H1 (cell line): ENCODE results near the gene TOMM40L. TPM values are rescaled to one million over a fixed set of nuclear protein-coding genes. Genes with fewer than 3 reads are reported as not detected.
"Not testable (repeated sequence)": the region's sequence is repeated elsewhere in the genome, so short reads cannot be mapped to it uniquely, and the experiment has no call there.

Source experiments
- CTCF ChIA-PET: fragments of 300-600 bp; sonication (Branson Sonifier 250); formaldehyde crosslinking; loops from one replicate; lab custom pipeline; 2021; ENCODE audit not compliant: partially characterized antibody; lab: Charles Lee
- POLR2A ChIA-PET: fragments of 300-600 bp; sonication (Branson Sonifier 250); formaldehyde crosslinking; loops from one replicate; lab custom pipeline; 2021; ENCODE audit warnings: inconsistent platforms; ENCODE audit not compliant: partially characterized antibody; lab: Charles Lee
- DNase-seq, 2 experiments: peaks; one replicate each; pipeline versions ENCODE4 v3.0.0 to v3.0.0-alpha.2; 2010 to 2022; ENCODE audit warnings: low spot score in 2 of 2, low read depth in 1 of 2, mixed read lengths in 1 of 2
- FAIRE-seq: peaks from 2 replicates; lab custom pipeline; 2011; peaks lifted over from hg19 to GRCh38; lab: Jason Lieb, UNC
- H2AFZ ChIP-seq: 2 replicates; pipeline ENCODE4 v1.8.1; 2012; ENCODE audit warnings: low read length, inconsistent platforms
- H2AK5ac ChIP-seq: 2 replicates; pipeline ENCODE4 v1.6.1; 2013; ENCODE audit warnings: low read depth, low read length
- H2BK120ac ChIP-seq: replicated peaks from 2 replicates; pipeline ENCODE3; 2013; ENCODE audit warnings: low read depth, low read length, inconsistent platforms
- H2BK12ac ChIP-seq: 2 replicates; pipeline ENCODE4 v1.6.1; 2013; ENCODE audit warnings: low read depth, low read length
- H2BK15ac ChIP-seq: 2 replicates; pipeline ENCODE4 v1.6.1; 2013; ENCODE audit warnings: low read length
- H2BK20ac ChIP-seq: 2 replicates; pipeline ENCODE4 v1.6.1; 2013; ENCODE audit warnings: low read length
- H2BK5ac ChIP-seq: 2 replicates; pipeline ENCODE4 v1.6.1; 2013; ENCODE audit warnings: low read depth, low read length
- H3K14ac ChIP-seq: 2 replicates; pipeline ENCODE4 v1.6.1; 2013; ENCODE audit warnings: inconsistent platforms; ENCODE audit not compliant: insufficient read length
- H3K18ac ChIP-seq: 2 replicates; pipeline ENCODE4 v1.6.1; 2013; ENCODE audit warnings: low read length; ENCODE audit errors: extremely low read depth
- H3K23ac ChIP-seq: 2 replicates; pipeline ENCODE4 v1.6.1; 2013; ENCODE audit warnings: inconsistent platforms; ENCODE audit not compliant: insufficient read length
- H3K23me2 ChIP-seq: 2 replicates; pipeline ENCODE4 v1.6.1; 2013; ENCODE audit warnings: low read depth, low read length
- H3K27ac ChIP-seq: 2 replicates; pipeline ENCODE4 v1.6.1; 2011; ENCODE audit warnings: low read depth, low read length, inconsistent platforms
- H3K27me3 ChIP-seq, 4 experiments: replicated peaks in 1 of 4; 1 replicate in 1 of 4; 2 replicates in 3 of 4; pipeline versions ENCODE4 v1.6.1 to v1.8.1; 2011 to 2013; ENCODE audit warnings: low read length in 3 of 4, mild to moderate bottlenecking in 3 of 4, inconsistent platforms in 2 of 4, mixed read lengths in 2 of 4, moderate library complexity in 1 of 4; ENCODE audit not compliant: control insufficient read depth in 3 of 4, insufficient read depth in 3 of 4; ENCODE audit errors: extremely low read depth in 1 of 4
- H3K36me3 ChIP-seq, 4 experiments: 2 replicates each; pipeline versions ENCODE4 v1.6.1 to v1.8.1; 2011 to 2013; ENCODE audit warnings: mild to moderate bottlenecking in 4 of 4, low read length in 3 of 4, moderate library complexity in 2 of 4, control low read depth in 1 of 4, inconsistent platforms in 1 of 4; ENCODE audit not compliant: insufficient read depth in 4 of 4, control insufficient read depth in 2 of 4
- H3K4ac ChIP-seq: replicated peaks from 2 replicates; pipeline ENCODE3; 2013; ENCODE audit warnings: low read length, low read depth, mixed read lengths, inconsistent platforms; ENCODE audit not compliant: insufficient read length
- H3K4me1 ChIP-seq, 4 experiments: replicated peaks in 1 of 4; 1 replicate in 1 of 4; 2 replicates in 3 of 4; pipeline versions ENCODE4 v1.6.1 to v1.8.1; 2011 to 2013; ENCODE audit warnings: low read length in 3 of 4, inconsistent platforms in 2 of 4, mixed read lengths in 1 of 4; ENCODE audit not compliant: insufficient read depth in 4 of 4, control insufficient read depth in 3 of 4
- H3K4me2 ChIP-seq, 2 experiments: 2 replicates each; pipeline versions ENCODE4 v1.6.1 to v1.8.1; 2011 to 2013; ENCODE audit warnings: low read depth in 2 of 2, low read length in 2 of 2, control low read depth in 1 of 2, inconsistent platforms in 1 of 2, mild to moderate bottlenecking in 1 of 2; ENCODE audit not compliant: insufficient read depth in 1 of 2
- H3K4me3 ChIP-seq, 4 experiments: fragments of 200-600, 300-600 bp in 1 of 4; sonication (generic), shearing (Covaris generic), sonication (Bioruptor Twin) in 1 of 4; 2 replicates each; pipeline versions ENCODE4 v1.5.1 to v1.8.1; 2011 to 2016; ENCODE audit warnings: low read length in 4 of 4, low read depth in 3 of 4, control low read depth in 2 of 4, inconsistent platforms in 2 of 4, mild to moderate bottlenecking in 2 of 4, mixed read lengths in 1 of 4, moderate library complexity in 1 of 4; ENCODE audit not compliant: insufficient read depth in 2 of 4; ENCODE audit errors: extremely low read depth in 1 of 4
- H3K56ac ChIP-seq: replicated peaks from 2 replicates; pipeline ENCODE3; 2013; ENCODE audit warnings: low read depth, mild to moderate bottlenecking, mixed read lengths, low read length, inconsistent platforms; ENCODE audit not compliant: insufficient read length
- H3K79me1 ChIP-seq: 2 replicates; pipeline ENCODE4 v1.6.1; 2013; ENCODE audit warnings: low read depth, low read length, control low read depth
- H3K79me2 ChIP-seq, 2 experiments: 2 replicates each; pipeline versions ENCODE4 v1.6.1 to v1.8.1; 2012 to 2013; ENCODE audit warnings: low read length in 2 of 2, mild to moderate bottlenecking in 2 of 2, inconsistent platforms in 1 of 2; ENCODE audit not compliant: insufficient read depth in 2 of 2, control insufficient read depth in 1 of 2
- H3K9ac ChIP-seq, 4 experiments: replicated peaks in 1 of 4; 1 replicate in 1 of 4; 2 replicates in 3 of 4; pipeline versions ENCODE4 v1.6.1 to v1.8.1; 2011 to 2013; ENCODE audit warnings: low read depth in 3 of 4, low read length in 3 of 4, control low read depth in 2 of 4, mild to moderate bottlenecking in 2 of 4, moderate library complexity in 2 of 4, inconsistent platforms in 1 of 4; ENCODE audit errors: extremely low read depth in 1 of 4
- H3K9me3 ChIP-seq, 2 experiments: 2 replicates each; pipeline versions ENCODE4 v1.6.1 to v1.8.1; 2012 to 2013; ENCODE audit warnings: mild to moderate bottlenecking in 2 of 2, moderate library complexity in 2 of 2, control low read depth in 1 of 2, inconsistent platforms in 1 of 2, low read depth in 1 of 2, low read length in 1 of 2, mixed read lengths in 1 of 2; ENCODE audit not compliant: insufficient read depth in 2 of 2
- H4K20me1 ChIP-seq, 2 experiments: replicated peaks in 1 of 2; 2 replicates each; pipeline versions ENCODE3 to v1.8.1; 2011 to 2013; ENCODE audit warnings: inconsistent platforms in 2 of 2, low read length in 2 of 2, mild to moderate bottlenecking in 1 of 2; ENCODE audit not compliant: insufficient read depth in 2 of 2, control insufficient read depth in 1 of 2
- H4K5ac ChIP-seq: 2 replicates; pipeline ENCODE4 v1.6.1; 2013; ENCODE audit warnings: low read length, low read depth, mixed read lengths, inconsistent platforms; ENCODE audit not compliant: insufficient read length
- H4K8ac ChIP-seq: 2 replicates; pipeline ENCODE4 v1.8.0; 2013; ENCODE audit warnings: mild to moderate bottlenecking, moderate library complexity, low read length, inconsistent platforms; ENCODE audit not compliant: insufficient read depth; ENCODE audit errors: extremely low read depth
- H4K91ac ChIP-seq: replicated peaks from 2 replicates; pipeline ENCODE3; 2013; ENCODE audit warnings: low read length, mixed read lengths, inconsistent platforms; ENCODE audit not compliant: insufficient read length
- WGBS, 2 experiments: shearing (Covaris generic) in 1 of 2; methylation state at CpG; one replicate each; pipeline versions ENCODE4 v1.1.6 to v1.1.7; 2013 to 2015; ENCODE audit warnings: low lambda C conversion rate in 2 of 2, mixed read lengths in 2 of 2, inconsistent platforms in 1 of 2, low coverage in 1 of 2, missing lambda C conversion rate in 1 of 2; ENCODE audit not compliant: insufficient replicate concordance in 2 of 2, insufficient coverage in 1 of 2, insufficient read length in 1 of 2; ENCODE audit errors: extremely low coverage in 1 of 2, missing lambda C conversion rate in 1 of 2; 5-methylcytosine and 5-hydroxymethylcytosine counted together
- polyA plus RNA-seq, 7 experiments: library from polyadenylated mRNA; depleted of rRNA in 3 of 7; stranded (reverse) in 5 of 7; unstranded in 2 of 7; fragments of >200 nt in 5 of 7; fragments of 200-250 nt in 2 of 7; gene quantifications; 1 replicate in 5 of 7; 2 replicates in 1 of 7; 4 replicates in 1 of 7; pipeline versions ENCODE4 v1.2.1 to v1.2.3, GENCODE V29; 2011 to 2013; ENCODE audit warnings: missing spikeins in 2 of 7, mixed read lengths in 2 of 7
- total RNA-seq: library from RNA; stranded (reverse); fragmentation: NEBNext Ultra II Directional; extraction: Animal tissue kit (Norgen Biotek cat#: 25700); gene quantifications from 2 replicates; pipeline ENCODE4 v1.2.1, GENCODE V29; 2021

TOMM40L gene
- total and polyA plus RNA-seq, 2 of the 8 experiments (the other 6 are each of a cell fraction or from before 2014, with no cell fraction given), result 11.4 to 15.0 TPM

- not testable (repeated sequence) for H3K79me1 ChIP-seq, H4K5ac ChIP-seq, H3K9ac ChIP-seq, H4K20me1 ChIP-seq, H4K91ac ChIP-seq, H3K23ac ChIP-seq, H3K27ac ChIP-seq, H2AK5ac ChIP-seq, H3K18ac ChIP-seq, FAIRE-seq, H2BK15ac ChIP-seq, H3K79me2 ChIP-seq, H3K23me2 ChIP-seq, H3K4me2 ChIP-seq, H4K8ac ChIP-seq, H2BK20ac ChIP-seq, H3K56ac ChIP-seq, H2BK5ac ChIP-seq, H3K4me1 ChIP-seq, H3K4me3 ChIP-seq, DNase-seq, H2BK12ac ChIP-seq, H3K14ac ChIP-seq, H2BK120ac ChIP-seq, H3K36me3 ChIP-seq, H3K4ac ChIP-seq, H2AFZ ChIP-seq
- ChIA-PET CTCF (interaction anchor here (1.6 to 5.8 kb wide), 6 partner anchors 10 to 49 kb away, joined by 3 to 67 read pairs (median 9); partner anchors contain the start of gene TOMM40L), POLR2A (interaction anchor here (0.7 to 1.7 kb wide), 2 partner anchors 9 to 19 kb away, joined by 4 to 5 read pairs; partner anchors contain the start of gene NR1I3)
- peaks cover 7 to 25% (median 22%) of the 10 kb centered on the region in 4 experiments for H3K27me3 ChIP-seq
- 91% methylated on average over 5 of the region's 5 CpGs; no CpG with 5 or more reads in 1 of the 2 experiments for WGBS, 2 experiments
- H3K9me3 ChIP-seq, result peaks cover 11 to 12% of the 10 kb centered on the region in 2 experiments
Measured at GRCh38 chr1:161257109-161257508, 31.2 kb downstream of the TOMM40L start.
